Heart left ventricle (tissue), 16 donors: Measurements from ENCODE around the gene AKAP6. TPM values are rescaled to one million over a fixed set of nuclear protein-coding genes. Genes with fewer than 3 reads are reported as not detected.

Experiments
- ATAC-seq, 4 donors: fragments of 200-7000 bp; cut with Tn5 transposase; one replicate each; pipeline ENCODE4 v1.9.1; 2020 to 2022; ENCODE audit warnings: moderate library complexity in 4 of 4, mild to moderate bottlenecking in 3 of 4, moderate number of reproducible peaks in 1 of 4
- DNase-seq, 5 donors: peaks; one replicate each; pipeline ENCODE4 v3.0.0-alpha.2; 2020
- H3K27ac ChIP-seq, 12 donors: fragments of 200-600 bp; sonication (generic) in 4 of 12; one replicate each; pipeline versions ENCODE4 v1.5.0 to v1.8.0; 2016 to 2022; ENCODE audit warnings: mild to moderate bottlenecking in 2 of 12
- H3K27me3 ChIP-seq, 9 donors: fragments of 200-600 bp; sonication (generic) in 2 of 9; one replicate each; pipeline versions ENCODE4 v1.5.1 to v1.8.0; 2016 to 2022; ENCODE audit warnings: mild to moderate bottlenecking in 3 of 9
- H3K36me3 ChIP-seq, 9 donors: fragments of 200-600 bp; sonication (generic) in 2 of 9; one replicate each; pipeline versions ENCODE4 v1.5.0 to v1.8.0; 2018 to 2022; ENCODE audit warnings: mild to moderate bottlenecking in 2 of 9
- H3K4me1 ChIP-seq, 12 donors: fragments of 200-600 bp; sonication (generic) in 4 of 12; one replicate each; pipeline versions ENCODE4 v1.5.0 to v1.8.0; 2016 to 2022; ENCODE audit warnings: mild to moderate bottlenecking in 3 of 12
- H3K4me3 ChIP-seq, 12 donors: fragments of 200-600 bp; sonication (generic) in 4 of 12; one replicate each; pipeline versions ENCODE4 v1.5.0 to v1.8.0; 2017 to 2022; ENCODE audit warnings: mild to moderate bottlenecking in 9 of 12, moderate library complexity in 4 of 12
- H3K9me3 ChIP-seq, 12 donors: fragments of 200-600 bp; sonication (generic) in 4 of 12; one replicate each; pipeline versions ENCODE4 v1.5.0 to v1.8.0; 2016 to 2022; ENCODE audit warnings: mild to moderate bottlenecking in 1 of 12
- CTCF ChIP-seq, 12 donors: fragments of 200-600 bp; sonication (generic) in 4 of 12; IDR thresholded peaks; one replicate each; pipeline versions ENCODE4 v1.5.0 to v1.8.0; 2018 to 2022; ENCODE audit warnings: antibody characterized with exemption in 12 of 12, mild to moderate bottlenecking in 5 of 12
- POLR2A ChIP-seq, 2 donors: fragments of 450-650 bp; IDR thresholded peaks; one replicate each; pipeline ENCODE4 v1.6.1; 2017; ENCODE audit warnings: antibody characterized with exemption in 2 of 2, mild to moderate bottlenecking in 2 of 2, moderate library complexity in 2 of 2
- WGBS, 4 donors: extraction: QIAGEN DNeasy Blood & Tissue Kit in 2 of 4; methylation state at CpG; one replicate each; pipeline versions ENCODE4 v1.1.5 to v1.1.7; 2013 to 2018; 5-methylcytosine and 5-hydroxymethylcytosine counted together
- intact Hi-C, 10 donors: fragments of 100-400 bp; cut with DNase I; formaldehyde crosslinking; loops; one replicate each; pipeline versions ENCODE4 v1.11.1 to v1.14.2; 2022
- polyA plus RNA-seq, 2 donors: library from polyadenylated mRNA; stranded (reverse); fragments of 200-250 nt; gene quantifications; one replicate each; pipeline ENCODE4 v1.2.3, GENCODE V29; 2013
- total RNA-seq, 9 donors: library from RNA; depleted of rRNA in 2 of 9; stranded (reverse); fragments of >200 nt in 2 of 9; fragmentation: NEBNext Ultra II Directional in 3 of 9; extraction: Animal tissue kit (Norgen Biotek cat#: 25700) in 3 of 9; gene quantifications; one replicate each; pipeline versions ENCODE4 v1.1.0 to v1.2.4, GENCODE V29; 2016 to 2023
- donor health status: ischemic (EF 13 %, LVEDD 7.1; RV severe dilation, severe dysfunction).
- donor health status: healthy with polysubstance abuse.
- donor health status: DM: no; HTN: yes; CAD: no.
- donor health status: DM: no; HTN: no; CAD: no.
- donor health status: ischemic (EF 25% LVEDD 6.9; RV normal size, moderate dysfunction).
- donor health status: ischemic (EF 25% LVEDD 5.7; RV mildly dilated, moderate dysfunction).
- donor health status: healthy.
- donor health status: DM: yes; HTN: yes; CAD: no.
- donor health status: ischemic (EF 35%, LVEDD 5.7; RV mildly dilated, moderate dysfunction).
- donor health status: nonischemic (EF 11% LVEDD 7.7; RV severe dilation, severe dysfunction).
- donor health status: DM: yes; HTN: yes; CAD: no.
- donor health status: PGD.
- donor health status: ischemic (EF 29% LVEDD 5.4; RV normal size, mild dysfunction).
- donor health status: nonischemic (EF 23%, LVEDD 6.1; RV moderate dilation, normal function).

The AKAP6 gene
- total and polyA plus RNA-seq, 11 donors = 20.4 to 303 (median 206) TPM

DNA sequence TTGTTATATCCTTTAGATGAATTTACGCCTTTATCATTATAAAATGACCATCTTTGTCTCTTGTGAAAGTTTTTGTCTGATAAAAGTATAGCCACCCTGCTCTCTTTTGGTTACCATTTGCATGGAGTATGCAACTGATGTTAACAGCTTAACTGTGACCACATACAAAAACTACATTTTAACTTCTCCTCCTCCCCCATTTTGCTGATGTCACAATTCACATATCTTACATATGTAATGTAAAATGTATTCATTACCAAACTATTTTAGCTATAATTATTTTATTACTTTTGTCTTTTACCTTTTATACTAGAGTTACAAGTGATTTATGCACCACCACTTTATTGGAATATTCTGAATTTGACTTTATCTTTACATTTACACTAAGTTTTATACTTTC is 425.1 kb downstream of the AKAP6 start:
- H3K4me1 ChIP-seq = peaks cover 0 to 9% (median 0%) of the 10 kb centered on the region in 12 donors
- H3K9me3 ChIP-seq = peaks cover 0 to 25% (median 5%) of the 10 kb centered on the region in 12 donors
- intact Hi-C loops = no loop called here
- no peak overlapping the region for H3K4me3 ChIP-seq
- DNase-seq (no peak), ATAC-seq (no peak)
- TF ChIP-seq POLR2A (IDR thresholded peaks at IDR 0.05) = no peak
- TF ChIP-seq CTCF (IDR thresholded peaks at IDR 0.05) = no peak
- peaks cover 0 to 11% (median 0%) of the 10 kb centered on the region in 9 donors for H3K36me3 ChIP-seq
- H3K27ac ChIP-seq = no peak overlapping the region
- 95 to 100% (median 97%) methylated on average over 1 of the region's 1 CpG for WGBS, 4 donors
- no peaks in the 10 kb centered on the region for H3K27me3 ChIP-seq

GRCh38 chr14:32756173-32756572 is 427.1 kb downstream of the AKAP6 start:
- TF ChIP-seq POLR2A (IDR thresholded peaks at IDR 0.05) (no peak), CTCF (IDR thresholded peaks at IDR 0.05) (no peak)
- H3K27me3 ChIP-seq = no peaks in the 10 kb centered on the region
- H3K27ac ChIP-seq = no peak overlapping the region
- H3K4me1 ChIP-seq = peaks cover 0 to 9% (median 0%) of the 10 kb centered on the region in 12 donors
- DNase-seq (peak in 1 of 5 donors; percentile 21), ATAC-seq (peak in 3 of 4 donors; percentile 18 to 37 (median 21))
- intact Hi-C loops = no loop called here
- WGBS, 4 donors = 91 to 100% (median 98%) methylated on average over 1 of the region's 1 CpG; no CpG with 5 or more reads in 1 of the 4 donors
- H3K36me3 ChIP-seq = peaks cover 0 to 11% (median 0%) of the 10 kb centered on the region in 9 donors
- H3K4me3 ChIP-seq = no peak overlapping the region
- peaks cover 0 to 25% (median 5%) of the 10 kb centered on the region in 12 donors for H3K9me3 ChIP-seq

DNA sequence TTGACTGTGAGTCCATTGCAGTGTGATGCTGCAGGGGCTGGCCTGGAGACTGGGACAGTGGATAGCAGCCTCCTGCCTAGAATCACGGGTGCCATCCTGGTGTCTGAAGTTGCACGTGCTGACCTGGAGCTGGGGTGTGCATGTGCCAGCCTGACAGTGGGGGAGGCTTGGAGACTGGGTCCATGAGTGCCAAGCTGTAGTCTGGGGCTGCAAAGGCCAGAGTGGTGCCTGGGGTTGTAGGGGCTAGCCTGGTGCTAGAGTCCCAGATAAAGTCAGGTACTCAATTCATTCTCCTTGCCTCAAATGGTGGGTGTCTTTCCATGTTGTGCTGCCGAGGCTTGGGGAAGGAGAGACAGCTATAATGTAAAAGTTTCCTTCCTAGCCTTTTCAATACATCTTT is 427.7 kb downstream of the AKAP6 start:
- H3K4me1 ChIP-seq = peaks cover 0 to 9% (median 0%) of the 10 kb centered on the region in 12 donors
- H3K9me3 ChIP-seq = peaks cover 0 to 25% (median 5%) of the 10 kb centered on the region in 12 donors
- no peak overlapping the region for H3K4me3 ChIP-seq
- no peak overlapping the region for H3K27ac ChIP-seq
- intact Hi-C loops = no loop called here
- no peak for DNase-seq
- TF ChIP-seq CTCF (IDR thresholded peaks at IDR 0.05) (no peak), POLR2A (IDR thresholded peaks at IDR 0.05) (no peak)
- no peaks in the 10 kb centered on the region for H3K27me3 ChIP-seq
- ATAC-seq = peak in 2 of 4 donors; percentile 30 to 40
- H3K36me3 ChIP-seq = peaks cover 0 to 11% (median 0%) of the 10 kb centered on the region in 9 donors
- 75 to 86% (median 84%) methylated on average over 3 of the region's 3 CpGs for WGBS, 4 donors

- DNase-seq (no peak), ATAC-seq (peak in 2 of 4 donors; percentile 46 to 49)
- H3K27ac ChIP-seq = no peak overlapping the region
- H3K27me3 ChIP-seq = no peaks in the 10 kb centered on the region
- intact Hi-C loops = no loop called here
- no peak for TF ChIP-seq POLR2A (IDR thresholded peaks at IDR 0.05)
- TF ChIP-seq CTCF (IDR thresholded peaks at IDR 0.05) = no peak
- H3K36me3 ChIP-seq = peaks cover 0 to 11% (median 0%) of the 10 kb centered on the region in 9 donors
- peaks cover 0 to 25% (median 5%) of the 10 kb centered on the region in 12 donors for H3K9me3 ChIP-seq
- 55 to 65% (median 62%) methylated on average over 4 of the region's 4 CpGs for WGBS, 4 donors
- H3K4me1 ChIP-seq = peaks cover 0 to 12% (median 0%) of the 10 kb centered on the region in 12 donors
- no peak overlapping the region for H3K4me3 ChIP-seq
Measured at GRCh38 chr14:32757568-32757967, 428.5 kb downstream of the AKAP6 start.
